Neutrophil (primary cell): ENCODE data around the gene NPHP4.

Experiments
- H3K27ac ChIP-seq: fragments of 200-600 bp; sonication (generic); 2 replicates; pipeline ENCODE4 v1.5.1; 2016; ENCODE audit warnings: mild to moderate bottlenecking, moderate library complexity
- H3K27me3 ChIP-seq: fragments of 200-600 bp; sonication (generic); 2 replicates; pipeline ENCODE4 v1.6.0; 2016; ENCODE audit warnings: mild to moderate bottlenecking
- H3K36me3 ChIP-seq: fragments of 200-600 bp; sonication (generic); 2 replicates; pipeline ENCODE4 v1.5.1; 2017
- H3K4me1 ChIP-seq, 2 experiments: fragments of 200-600 bp in 1 of 2; sonication (generic) in 1 of 2; 1 replicate in 1 of 2; 2 replicates in 1 of 2; pipeline versions ENCODE4 v1.5.1 to v1.6.1; 2013 to 2016; ENCODE audit warnings: low read depth in 1 of 2, low read length in 1 of 2, mild to moderate bottlenecking in 1 of 2, moderate library complexity in 1 of 2; ENCODE audit not compliant: control insufficient read depth in 1 of 2, insufficient read depth in 1 of 2
- H3K4me3 ChIP-seq, 2 experiments: fragments of 200-600 bp in 1 of 2; sonication (generic) in 1 of 2; 1 replicate in 1 of 2; 2 replicates in 1 of 2; pipeline ENCODE4 v1.5.1; 2013 to 2016; ENCODE audit warnings: low read depth in 1 of 2, low read length in 1 of 2, mild to moderate bottlenecking in 1 of 2, moderate library complexity in 1 of 2
- H3K9me3 ChIP-seq: fragments of 200-600 bp; sonication (generic); 2 replicates; pipeline ENCODE4 v1.5.1; 2016
- TF ChIP-seq, protein P1 (sequence below): fragments of 200-600 bp; sonication (generic); IDR thresholded peaks from 2 replicates; pipeline ENCODE4 v1.5.1; 2016; ENCODE audit warnings: antibody characterized with exemption

Gene NPHP4

DNA sequence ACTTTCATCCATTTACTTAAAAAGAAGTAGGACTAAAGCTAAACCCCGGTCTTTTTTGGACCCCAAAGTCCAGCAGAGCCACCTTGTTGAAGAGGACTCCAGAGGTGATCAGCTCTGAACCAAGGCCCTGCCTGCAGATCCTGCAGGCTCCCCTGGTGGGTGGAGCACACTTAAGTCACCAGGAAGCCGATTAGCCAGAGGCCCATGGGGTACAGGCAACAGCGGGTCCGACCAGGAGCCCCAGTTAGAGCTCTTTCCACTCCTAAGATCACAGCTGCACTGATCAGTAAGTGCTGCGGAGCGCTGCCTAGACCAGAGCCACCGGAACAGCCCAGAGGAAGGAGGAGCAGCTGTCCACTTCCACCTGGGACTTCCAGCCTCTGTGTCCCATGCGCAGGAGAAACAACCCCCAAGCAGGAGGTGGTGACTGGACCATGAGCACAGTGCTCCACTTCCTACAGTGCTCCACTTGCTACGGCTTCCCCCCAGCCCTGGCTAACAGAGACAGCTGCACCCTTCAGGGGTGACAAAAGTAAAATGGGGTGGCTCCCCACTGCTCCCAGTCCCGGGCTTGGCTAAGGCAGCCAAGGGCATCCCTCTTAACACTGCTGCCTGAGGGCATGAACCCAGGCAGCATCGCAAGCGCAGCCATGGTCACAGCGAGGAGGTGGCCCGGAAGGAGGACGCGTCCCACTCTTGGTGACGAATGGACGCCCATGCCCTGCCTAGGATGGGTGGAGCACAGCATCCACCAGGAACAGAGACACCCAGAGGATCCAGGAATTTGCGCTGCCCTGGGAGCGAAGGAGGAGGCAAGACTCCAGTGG is 58.0 kb downstream of the NPHP4 start:
- no peak overlapping the region for H3K4me3 ChIP-seq

DNA sequence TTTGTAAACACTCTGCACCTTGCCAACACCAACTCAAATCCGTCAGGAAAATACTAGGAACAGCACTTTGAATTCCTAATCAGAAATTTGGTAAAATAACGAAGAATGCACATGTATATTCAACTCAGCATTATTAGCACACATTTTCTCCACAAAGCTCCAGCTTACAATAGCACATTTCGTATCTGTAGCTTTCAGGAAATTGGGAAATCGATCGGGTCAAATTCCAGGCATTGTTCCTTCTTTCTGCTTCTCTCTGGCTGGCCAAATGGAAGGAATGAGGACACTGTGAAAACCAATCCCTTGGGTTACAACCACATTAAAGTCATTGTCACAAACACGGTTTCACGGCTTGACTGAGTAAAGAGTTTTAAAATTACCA is 58.6 kb downstream of the NPHP4 start:
- no peak overlapping the region for H3K4me3 ChIP-seq
- H3K27ac ChIP-seq = no peak overlapping the region
- no peaks in the 10 kb centered on the region for H3K27me3 ChIP-seq
- H3K36me3 ChIP-seq = peaks cover 10% of the 10 kb centered on the region
- H3K4me1 ChIP-seq = peaks cover 0 to 5% of the 10 kb centered on the region in 2 experiments
- H3K9me3 ChIP-seq = no peaks in the 10 kb centered on the region
- TF ChIP-seq, protein P1, sequence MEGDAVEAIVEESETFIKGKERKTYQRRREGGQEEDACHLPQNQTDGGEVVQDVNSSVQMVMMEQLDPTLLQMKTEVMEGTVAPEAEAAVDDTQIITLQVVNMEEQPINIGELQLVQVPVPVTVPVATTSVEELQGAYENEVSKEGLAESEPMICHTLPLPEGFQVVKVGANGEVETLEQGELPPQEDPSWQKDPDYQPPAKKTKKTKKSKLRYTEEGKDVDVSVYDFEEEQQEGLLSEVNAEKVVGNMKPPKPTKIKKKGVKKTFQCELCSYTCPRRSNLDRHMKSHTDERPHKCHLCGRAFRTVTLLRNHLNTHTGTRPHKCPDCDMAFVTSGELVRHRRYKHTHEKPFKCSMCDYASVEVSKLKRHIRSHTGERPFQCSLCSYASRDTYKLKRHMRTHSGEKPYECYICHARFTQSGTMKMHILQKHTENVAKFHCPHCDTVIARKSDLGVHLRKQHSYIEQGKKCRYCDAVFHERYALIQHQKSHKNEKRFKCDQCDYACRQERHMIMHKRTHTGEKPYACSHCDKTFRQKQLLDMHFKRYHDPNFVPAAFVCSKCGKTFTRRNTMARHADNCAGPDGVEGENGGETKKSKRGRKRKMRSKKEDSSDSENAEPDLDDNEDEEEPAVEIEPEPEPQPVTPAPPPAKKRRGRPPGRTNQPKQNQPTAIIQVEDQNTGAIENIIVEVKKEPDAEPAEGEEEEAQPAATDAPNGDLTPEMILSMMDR = no peak

More for the DNA sequence above, 58.0 kb downstream of the NPHP4 start:
- no peak overlapping the region for H3K27ac ChIP-seq
- peaks cover 10% of the 10 kb centered on the region for H3K36me3 ChIP-seq
- H3K4me1 ChIP-seq = peaks cover 0 to 5% of the 10 kb centered on the region in 2 experiments
- no peaks in the 10 kb centered on the region for H3K9me3 ChIP-seq
- TF ChIP-seq, protein P1 = no peak
- no peaks in the 10 kb centered on the region for H3K27me3 ChIP-seq

DNA sequence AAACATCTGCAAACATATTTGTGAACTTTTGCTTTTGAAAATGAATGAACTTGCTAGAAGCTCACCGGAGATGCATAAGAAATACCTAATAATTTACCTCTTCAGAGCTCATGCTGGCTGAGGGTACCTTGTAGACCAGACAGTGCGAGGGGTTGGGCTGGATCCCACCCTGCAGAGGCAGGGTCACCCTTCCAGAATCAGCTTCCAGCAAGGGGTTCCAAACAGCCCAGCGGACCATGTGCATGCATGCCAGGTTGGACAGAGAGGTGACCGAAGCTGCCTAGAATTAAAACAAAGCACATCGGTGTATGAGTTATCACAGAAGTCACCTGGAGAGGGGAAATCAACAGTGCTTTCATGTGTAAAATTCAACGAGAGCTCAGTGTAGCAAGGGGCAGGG is 59.2 kb downstream of the NPHP4 start:
- H3K4me1 ChIP-seq = peaks cover 0 to 5% of the 10 kb centered on the region in 2 experiments
- H3K9me3 ChIP-seq = no peaks in the 10 kb centered on the region
- H3K27ac ChIP-seq = no peak overlapping the region
- no peaks in the 10 kb centered on the region for H3K27me3 ChIP-seq
- TF ChIP-seq, protein P1 = no peak
- H3K4me3 ChIP-seq = no peak overlapping the region
- peaks cover 10% of the 10 kb centered on the region for H3K36me3 ChIP-seq

DNA sequence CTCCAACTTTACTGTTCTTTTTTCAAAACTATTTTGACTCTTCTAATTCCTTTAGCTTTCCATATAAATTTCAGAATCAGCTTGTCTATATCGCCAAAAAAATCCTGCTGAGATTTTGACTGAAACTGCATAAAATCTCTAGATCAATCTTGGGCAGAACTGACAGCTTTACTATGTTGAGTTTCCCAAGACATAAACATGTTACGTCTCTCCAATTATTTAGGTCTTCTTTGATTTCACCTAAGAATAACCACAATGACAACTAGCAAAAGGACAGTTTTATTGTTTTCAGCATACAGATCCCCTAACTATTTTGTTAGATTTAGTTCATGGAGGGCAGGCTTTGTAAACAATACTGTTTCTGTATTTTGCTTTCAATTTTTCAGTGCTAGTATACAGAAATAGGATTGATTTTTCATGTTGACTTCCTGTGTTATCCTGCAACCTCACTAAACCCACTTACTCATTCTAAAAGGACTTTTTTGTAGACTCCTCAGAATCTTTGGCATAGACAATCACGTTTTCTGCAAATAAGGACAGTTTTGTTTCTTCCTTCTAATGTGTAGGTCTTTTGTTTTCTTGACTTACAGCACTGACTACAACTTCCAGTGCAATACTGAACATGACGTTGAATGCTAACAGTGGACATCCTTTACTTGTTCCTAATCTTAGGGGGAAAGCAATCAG is 63.4 kb downstream of the NPHP4 start:
- Histone ChIP-seq H3K4me3 (no peak overlapping the region), H3K36me3 (peaks cover 10% of the 10 kb centered on the region), H3K4me1 (peaks cover 0 to 5% of the 10 kb centered on the region in 2 experiments), H3K9me3 (no peaks in the 10 kb centered on the region), H3K27me3 (no peaks in the 10 kb centered on the region), H3K27ac (no peak overlapping the region)
- TF ChIP-seq, protein P1 = no peak

DNA sequence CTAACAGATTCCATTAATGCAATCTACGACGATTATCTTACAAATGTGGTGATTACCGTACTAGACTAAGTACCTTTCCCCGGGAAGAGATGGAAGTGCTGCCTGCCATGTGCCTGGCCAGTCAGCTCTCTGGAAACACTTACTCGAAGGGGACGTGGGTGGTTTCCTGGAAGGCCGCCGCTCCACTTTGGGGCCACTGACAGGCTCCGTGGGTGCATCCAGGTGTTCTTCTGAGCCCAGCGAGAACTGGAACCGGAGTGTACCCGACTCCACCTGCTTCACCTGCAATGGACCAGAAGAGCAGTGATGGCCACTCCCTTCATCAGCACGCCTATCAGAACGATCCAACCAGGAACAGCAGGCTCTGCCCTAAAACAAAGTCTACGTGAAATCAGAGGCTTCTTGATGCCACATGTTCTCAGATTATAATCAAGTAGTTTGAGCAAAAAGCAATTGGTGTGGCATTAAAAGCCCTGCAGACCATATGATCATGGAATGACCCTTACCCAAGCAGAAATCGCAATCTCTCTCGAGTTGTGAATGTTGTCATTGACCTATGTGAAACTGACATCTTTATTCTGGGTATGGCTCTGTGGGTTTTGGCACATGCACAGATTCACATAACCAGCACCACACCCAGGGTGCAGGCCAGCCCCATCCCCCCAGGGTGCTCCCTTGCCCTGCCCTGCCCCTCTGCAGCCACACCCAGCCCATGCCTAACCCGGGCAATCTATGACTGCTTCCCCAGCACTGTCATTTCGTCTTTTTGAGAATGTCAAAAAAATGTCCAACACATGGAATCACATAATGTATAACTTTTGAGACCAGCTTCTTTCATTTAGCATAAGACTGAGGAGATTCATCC is 64.5 kb downstream of the NPHP4 start:
- no peak overlapping the region for H3K27ac ChIP-seq
- TF ChIP-seq, protein P1 = no peak

More for the DNA sequence above, 64.5 kb downstream of the NPHP4 start:
- Histone ChIP-seq H3K4me3 (no peak overlapping the region), H3K36me3 (peaks cover 6% of the 10 kb centered on the region), H3K27me3 (no peaks in the 10 kb centered on the region), H3K4me1 (no peaks in the 10 kb centered on the region), H3K9me3 (no peaks in the 10 kb centered on the region)
